IMR-90 (cell line): Measurements from ENCODE around the gene RNF213.

Experiments
- BHLHE40 ChIP-seq: fragments of 150-350 bp; IDR thresholded peaks from 2 replicates; pipeline ENCODE4 v1.6.1; 2016; ENCODE audit warnings: mild to moderate bottlenecking, low read depth, low read length
- CHD1 ChIP-seq: IDR thresholded peaks from 2 replicates; pipeline ENCODE4 v1.6.1; 2012; ENCODE audit warnings: low read depth, low read length, improper control_type of control experiment
- CTCF ChIP-seq: conservative IDR thresholded peaks from 2 replicates; pipeline ENCODE4 v1.5.1; 2012; ENCODE audit warnings: mild to moderate bottlenecking, low read depth, low read length, improper control_type of control experiment
- ELK1 ChIP-seq: fragments of 150-350 bp; IDR thresholded peaks from 2 replicates; pipeline ENCODE4 v1.6.1; 2016; ENCODE audit warnings: low read depth, mild to moderate bottlenecking, low read length, moderate library complexity, borderline replicate concordance
- MAFK ChIP-seq: IDR thresholded peaks from 2 replicates; pipeline ENCODE4 v1.6.1; 2012; ENCODE audit warnings: low read depth, low read length, improper control_type of control experiment
- MAZ ChIP-seq: IDR thresholded peaks from 2 replicates; pipeline ENCODE4 v1.6.1; 2012; ENCODE audit warnings: low read depth, mild to moderate bottlenecking, low read length, improper control_type of control experiment, moderate library complexity, borderline replicate concordance
- MXI1 ChIP-seq: IDR thresholded peaks from 2 replicates; pipeline ENCODE4 v1.6.1; 2012; ENCODE audit warnings: low read depth, mild to moderate bottlenecking, low read length, moderate library complexity, borderline replicate concordance
- NFE2L2 ChIP-seq: fragments of 150-350 bp; IDR thresholded peaks from 2 replicates; pipeline ENCODE4 v1.6.1; 2016; ENCODE audit warnings: low read depth, mild to moderate bottlenecking, low read length
- POLR2A ChIP-seq: IDR thresholded peaks from 2 replicates; pipeline ENCODE4 v1.6.1; 2012; ENCODE audit warnings: mild to moderate bottlenecking, low read depth, low read length
- RCOR1 ChIP-seq: IDR thresholded peaks from 2 replicates; pipeline ENCODE4 v1.6.1; 2012; ENCODE audit warnings: mild to moderate bottlenecking, low read length, improper control_type of control experiment; ENCODE audit not compliant: insufficient replicate concordance
- RFX5 ChIP-seq: IDR thresholded peaks from 2 replicates; pipeline ENCODE4 v1.8.0; 2012; ENCODE audit warnings: low read depth, mild to moderate bottlenecking, low read length, moderate library complexity
- SMC3 ChIP-seq: fragments of 150-350 bp; IDR thresholded peaks from 2 replicates; pipeline ENCODE4 v1.6.1; 2016; ENCODE audit warnings: low read depth, mild to moderate bottlenecking, antibody characterized with exemption, low read length, moderate library complexity
- TF ChIP-seq, protein P1 (sequence below): fragments of 150-350 bp; IDR thresholded peaks from 2 replicates; pipeline ENCODE4 v1.6.1; 2017; ENCODE audit warnings: mild to moderate bottlenecking, antibody characterized with exemption, low read length, low read depth

- TF ChIP-seq CTCF: no peak
- TF ChIP-seq CHD1: no peak
- TF ChIP-seq, protein P1, sequence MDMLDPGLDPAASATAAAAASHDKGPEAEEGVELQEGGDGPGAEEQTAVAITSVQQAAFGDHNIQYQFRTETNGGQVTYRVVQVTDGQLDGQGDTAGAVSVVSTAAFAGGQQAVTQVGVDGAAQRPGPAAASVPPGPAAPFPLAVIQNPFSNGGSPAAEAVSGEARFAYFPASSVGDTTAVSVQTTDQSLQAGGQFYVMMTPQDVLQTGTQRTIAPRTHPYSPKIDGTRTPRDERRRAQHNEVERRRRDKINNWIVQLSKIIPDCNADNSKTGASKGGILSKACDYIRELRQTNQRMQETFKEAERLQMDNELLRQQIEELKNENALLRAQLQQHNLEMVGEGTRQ: no peak
- TF ChIP-seq POLR2A: no peak
- no peak for TF ChIP-seq MAZ
- TF ChIP-seq RCOR1: no peak
- no peak for TF ChIP-seq MXI1
- no peak for TF ChIP-seq BHLHE40
- no peak for TF ChIP-seq SMC3
- no peak for TF ChIP-seq MAFK
- no peak for TF ChIP-seq NFE2L2
- TF ChIP-seq RFX5: no peak
- no peak for TF ChIP-seq ELK1
Measured at GRCh38 chr17:80237386-80237785, 23.3 kb upstream of the RNF213 start.
